NOMO-1 treated with DMSO at 0.1 percent for 48 hours (cell line): ENCODE data around the gene MVB12A.

Source experiments
- DNase-seq: peaks from one replicate; lab custom pipeline; 2025; ENCODE audit not compliant: unreplicated experiment; lab: John Stamatoyannopoulos, UW

The MVB12A gene

DNA sequence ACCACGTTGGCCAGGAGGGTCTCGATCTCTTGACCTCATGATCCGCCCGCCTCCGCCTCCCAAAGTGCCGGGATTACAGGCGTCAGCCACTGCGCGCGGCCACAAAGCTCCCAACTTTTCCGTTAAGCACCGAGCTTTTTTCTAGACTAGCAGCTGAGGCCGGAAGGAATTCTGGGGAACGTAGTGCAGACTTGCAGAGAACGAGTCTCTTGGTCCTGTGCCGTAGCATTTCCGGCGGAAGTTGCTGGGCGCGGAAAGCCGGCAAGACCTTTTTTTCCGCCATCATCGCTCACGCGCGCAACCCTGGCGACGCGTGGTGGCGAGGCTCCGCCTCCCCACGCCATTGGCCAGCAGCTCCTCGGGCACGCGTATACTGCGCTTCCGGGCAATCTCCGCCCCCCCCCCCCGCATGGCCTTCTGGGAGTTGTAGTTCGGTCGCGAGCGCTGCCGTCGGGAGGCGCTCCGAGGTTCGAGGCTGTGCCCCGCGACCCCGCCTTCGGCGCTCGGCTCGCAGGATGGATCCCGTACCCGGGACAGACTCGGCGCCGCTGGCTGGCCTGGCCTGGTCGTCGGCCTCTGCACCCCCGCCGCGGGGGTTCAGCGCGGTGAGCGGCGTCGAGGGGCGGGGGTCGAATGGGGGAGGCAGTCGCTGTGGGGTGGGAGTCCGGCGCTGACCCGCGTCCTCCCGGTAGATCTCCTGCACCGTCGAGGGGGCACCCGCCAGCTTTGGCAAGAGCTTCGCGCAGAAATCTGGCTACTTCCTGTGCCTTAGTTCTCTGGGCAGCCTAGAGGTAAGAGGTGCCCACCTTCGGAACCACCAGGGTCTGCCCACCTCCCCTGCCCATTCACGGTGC lies at the start of gene MVB12A:
TSS of gene MVB12A (plus strand) at position 427 of the 854 bp plus-strand sequence. CDS start at position 516, 89 bp downstream.
- DNase-seq: peak; percentile 95

GRCh38 chr19:17376935-17377600 lies 42.8 kb upstream of the MVB12A start, which contains the start of gene PLVAP:
PLVAP (minus strand) TSS chr19:17377342; CDS start chr19:17377288, 54 bp downstream.
- DNase-seq: no peak

DNA sequence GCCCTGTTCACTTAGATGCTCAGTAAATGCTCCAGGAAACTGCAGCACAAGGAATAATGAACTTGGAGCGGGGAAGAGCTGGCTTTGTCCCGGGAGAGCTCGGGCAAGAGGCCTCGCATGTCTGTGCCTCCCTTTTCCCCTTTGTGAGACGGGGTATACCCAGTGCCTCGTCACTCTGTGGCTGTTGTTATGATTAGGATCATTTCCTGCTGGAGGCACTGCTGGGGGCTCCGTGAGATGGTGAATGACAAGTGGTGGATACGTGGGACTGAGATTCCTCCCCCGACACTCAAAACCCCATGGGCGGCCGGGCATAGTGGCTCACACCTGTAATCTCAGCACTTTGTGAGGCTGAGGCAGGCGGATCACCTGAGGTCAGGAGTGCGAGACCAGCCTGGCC lies 41.6 kb upstream of the MVB12A start:
- no peak for DNase-seq

- DNase-seq: peak; percentile 8
Measured at GRCh38 chr19:17379221-17379631, 40.6 kb upstream of the MVB12A start.

GRCh38 chr19:17380426-17381138 lies 39.3 kb upstream of the MVB12A start:
- DNase-seq: no peak

DNA sequence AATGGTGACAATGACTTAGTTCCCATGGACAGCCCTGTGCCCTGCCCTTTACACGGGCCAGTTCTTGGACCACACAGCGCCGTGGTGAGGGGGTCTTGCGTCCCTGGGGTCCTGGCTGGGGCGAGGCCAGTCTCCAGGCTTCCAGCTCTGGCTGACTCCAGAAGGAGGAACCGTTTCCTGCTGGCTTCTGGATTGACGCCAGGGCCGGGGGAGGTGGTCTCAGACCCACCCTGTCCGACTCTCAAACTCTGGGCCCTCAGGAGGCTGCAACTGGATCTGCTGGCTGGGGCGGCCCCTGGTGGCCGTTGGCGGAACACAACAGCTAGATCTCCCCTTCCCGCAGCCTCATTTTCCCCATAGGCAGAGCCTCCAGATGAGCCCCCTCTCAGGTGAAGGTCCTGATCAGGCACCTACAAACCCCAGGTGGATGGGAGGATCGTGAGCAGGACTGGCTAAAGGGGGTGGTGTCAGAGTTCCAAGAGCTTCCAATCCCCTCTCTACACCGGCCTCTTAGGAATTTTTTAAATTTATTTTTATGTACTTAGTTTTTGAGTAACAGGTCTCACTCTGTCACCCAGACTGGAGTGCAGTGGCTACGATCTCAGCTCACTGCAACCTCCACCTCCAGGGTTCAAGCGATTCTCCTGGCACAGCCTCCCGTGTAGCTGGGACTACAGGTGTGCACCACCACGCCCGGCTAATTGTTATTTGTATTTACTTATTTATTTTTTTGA lies 33.8 kb upstream of the MVB12A start:
- peak; percentile 38 for DNase-seq

DNA sequence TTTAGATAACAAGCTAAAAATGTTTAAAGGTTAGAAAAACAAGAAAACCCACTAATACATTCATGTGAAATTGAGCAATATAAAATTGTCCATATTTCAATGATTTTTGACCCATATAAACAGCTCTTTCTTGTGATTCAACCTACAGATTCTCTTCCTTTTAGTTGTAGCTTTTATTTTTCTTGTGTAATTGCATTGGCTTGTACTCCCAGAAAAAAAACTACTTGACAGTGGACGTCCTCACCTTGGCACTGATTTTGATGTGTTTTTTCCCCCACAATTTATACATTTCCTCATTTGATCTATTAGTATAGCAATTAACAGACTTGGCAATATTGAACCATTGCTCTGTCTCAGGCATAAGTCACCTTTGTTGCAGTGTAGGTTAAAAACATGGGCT lies 30.6 kb upstream of the MVB12A start:
- no peak for DNase-seq

- no peak for DNase-seq
Measured at GRCh38 chr19:17389957-17390664, 29.7 kb upstream of the MVB12A start.

GRCh38 chr19:17390665-17391370 lies 29.0 kb upstream of the MVB12A start:
- DNase-seq: peak; percentile 86

GRCh38 chr19:17391371-17392151 lies 28.3 kb upstream of the MVB12A start:
- DNase-seq: peak; percentile 73

GRCh38 chr19:17393002-17393401 lies 26.8 kb upstream of the MVB12A start:
- DNase-seq: no peak

- DNase-seq: no peak
Measured at GRCh38 chr19:17393914-17394313, 25.9 kb upstream of the MVB12A start, which contains the start of gene CCDC194. CCDC194 (minus strand) TSS chr19:17394196; CDS start chr19:17394158, 38 bp downstream.

- DNase-seq: peak; percentile 75
Measured at GRCh38 chr19:17394891-17395415, 24.9 kb upstream of the MVB12A start.

DNA sequence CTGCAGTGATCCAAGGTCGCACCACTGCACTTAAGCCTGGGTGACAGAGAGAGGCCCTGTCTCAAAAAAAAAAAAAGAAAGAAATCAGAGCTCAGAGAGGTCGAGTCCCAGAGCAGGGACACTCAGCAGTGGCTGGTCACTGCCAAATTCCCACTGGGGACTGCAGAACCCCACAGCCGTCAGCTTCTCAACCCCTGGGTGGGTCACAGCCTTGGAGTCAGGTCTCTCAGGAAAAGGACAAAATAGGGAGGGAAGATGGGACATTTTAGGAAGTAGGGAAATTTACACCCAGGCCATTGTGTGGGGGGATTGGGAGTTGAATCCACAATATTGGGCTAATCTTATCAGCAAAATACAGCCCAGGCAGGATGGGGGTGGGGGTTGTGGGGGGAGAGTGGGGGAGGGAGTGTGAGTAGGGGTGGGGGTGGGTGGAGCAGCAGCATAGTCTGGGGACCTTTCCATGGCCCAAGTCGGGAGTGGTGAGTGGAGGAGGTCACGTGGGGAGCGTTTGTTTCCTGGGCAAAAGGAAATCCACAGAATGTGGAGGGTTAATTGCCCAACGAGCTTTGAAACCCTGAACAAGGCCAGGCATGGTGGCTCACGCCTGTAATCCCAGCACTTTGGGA lies 20.8 kb upstream of the MVB12A start:
- DNase-seq: no peak

DNA sequence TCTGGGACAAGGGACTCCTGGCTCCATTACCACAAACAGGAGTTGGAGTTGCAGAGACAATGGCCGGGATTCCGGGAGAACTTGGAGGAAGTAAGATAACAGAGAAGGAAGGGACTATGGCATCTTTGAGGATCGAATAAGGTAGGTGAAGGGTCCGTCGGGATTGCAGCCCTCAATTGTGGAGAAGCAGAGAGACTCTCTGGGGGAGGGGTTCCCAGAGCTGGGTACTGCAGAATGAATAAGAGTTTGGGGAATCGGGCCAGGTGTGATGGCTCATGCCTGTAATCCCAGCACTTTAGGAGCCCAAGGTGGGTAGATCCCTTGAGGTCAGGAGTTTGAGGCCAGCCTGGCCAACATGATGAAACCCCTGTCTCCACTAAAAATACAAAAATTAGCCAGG lies 18.2 kb upstream of the MVB12A start:
- DNase-seq: no peak

DNA sequence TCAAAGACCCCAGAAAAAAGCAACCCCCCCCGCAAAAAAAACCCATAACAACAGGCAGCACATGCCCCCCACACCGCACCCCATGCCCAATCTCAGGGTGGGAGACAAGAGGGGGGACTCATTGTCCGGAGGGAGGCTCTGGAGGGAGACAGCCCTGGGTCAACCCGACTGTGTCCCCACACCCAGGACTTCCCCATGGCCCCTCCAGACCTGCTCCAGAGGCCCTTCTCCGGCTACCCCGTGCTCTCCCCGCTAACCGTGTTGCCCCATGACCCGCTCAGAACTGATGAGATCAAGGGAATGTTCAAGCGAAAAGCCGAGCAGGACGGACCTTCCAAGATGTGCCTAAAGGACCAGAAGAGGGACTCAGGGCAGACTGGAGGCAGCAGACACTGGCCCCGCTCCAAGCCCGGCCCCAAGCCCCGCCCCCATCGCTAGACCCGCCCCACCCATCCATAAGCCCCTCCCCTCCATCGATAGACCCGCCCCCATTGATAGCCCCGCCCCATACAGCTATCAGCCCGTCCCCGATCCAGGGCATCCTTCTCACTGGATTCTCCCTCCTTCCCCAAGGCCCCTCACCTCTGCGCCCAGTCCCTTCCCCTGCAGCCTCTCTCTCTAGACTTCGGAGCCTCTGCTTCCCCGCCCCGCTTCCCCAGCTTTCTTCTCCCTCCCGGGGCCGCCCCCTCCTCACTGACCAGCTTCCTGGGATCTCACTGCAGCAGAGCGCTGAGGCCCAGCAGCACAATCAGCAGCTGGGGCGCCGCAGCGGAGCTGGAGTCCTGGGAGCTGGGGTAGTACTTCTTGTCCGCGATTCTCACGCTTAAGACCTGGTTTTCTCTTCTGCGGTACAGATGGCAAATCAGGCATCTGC lies 16.6 kb upstream of the MVB12A start:
- DNase-seq: no peak

- no peak for DNase-seq
Measured at GRCh38 chr19:17404015-17404414, 15.8 kb upstream of the MVB12A start.
